Activated naive CD4-positive, alpha-beta T cell treated with Interleukin-2 at 50 U/mL for 16 hours (primary cell): Measurements from ENCODE around the gene VIT.

Experiments used
- DNase-seq: peaks from one replicate; pipeline ENCODE4 v3.0.0-alpha.2; 2020

The VIT gene

GRCh38 chr2:36773947-36774346 is 77.4 kb downstream of the VIT start:
- DNase-seq, result no peak

GRCh38 chr2:36775261-36775660 is 78.8 kb downstream of the VIT start:
- no peak for DNase-seq

- DNase-seq, result no peak
Measured at GRCh38 chr2:36775806-36776205, 79.3 kb downstream of the VIT start.

DNA sequence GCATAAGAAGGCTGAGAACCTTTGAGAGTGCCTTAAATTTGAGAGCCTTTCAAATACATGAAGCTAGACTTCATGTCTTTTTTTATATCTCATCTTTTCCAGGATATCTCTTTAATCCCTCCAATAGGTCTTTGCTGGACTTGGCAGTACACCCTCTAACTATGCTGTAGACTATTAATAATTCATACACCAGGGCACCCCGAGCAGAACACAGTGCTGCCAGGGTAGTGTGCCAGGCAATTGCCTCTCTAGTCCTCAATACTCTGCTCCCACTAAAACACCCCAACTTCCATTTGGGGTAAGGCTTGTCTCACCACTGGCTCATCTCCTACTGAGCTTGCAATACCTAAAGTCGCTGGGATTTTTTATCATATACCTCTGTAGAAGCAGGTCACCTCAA is 80.8 kb downstream of the VIT start:
- DNase-seq, result no peak

DNA sequence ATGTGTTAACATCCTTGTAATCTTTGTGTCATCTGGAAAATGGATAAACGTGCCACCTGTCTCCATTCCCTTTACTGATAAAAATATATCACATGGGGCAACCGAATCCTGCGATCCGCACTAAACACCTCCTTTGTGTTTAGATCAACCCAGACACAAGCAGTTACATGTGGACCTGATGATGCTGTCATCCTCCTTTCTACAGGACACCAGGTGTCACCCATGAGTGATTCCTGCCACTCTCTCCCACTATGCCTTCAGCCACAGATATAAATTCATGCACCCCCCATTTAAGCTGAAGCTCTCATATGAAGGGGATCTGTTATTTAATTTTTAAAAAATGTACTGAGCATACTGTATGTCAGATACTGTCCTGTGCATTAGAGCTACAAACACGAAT is 81.3 kb downstream of the VIT start:
- no peak for DNase-seq

- no peak for DNase-seq
Measured at GRCh38 chr2:36779462-36779861, 83.0 kb downstream of the VIT start.

DNA sequence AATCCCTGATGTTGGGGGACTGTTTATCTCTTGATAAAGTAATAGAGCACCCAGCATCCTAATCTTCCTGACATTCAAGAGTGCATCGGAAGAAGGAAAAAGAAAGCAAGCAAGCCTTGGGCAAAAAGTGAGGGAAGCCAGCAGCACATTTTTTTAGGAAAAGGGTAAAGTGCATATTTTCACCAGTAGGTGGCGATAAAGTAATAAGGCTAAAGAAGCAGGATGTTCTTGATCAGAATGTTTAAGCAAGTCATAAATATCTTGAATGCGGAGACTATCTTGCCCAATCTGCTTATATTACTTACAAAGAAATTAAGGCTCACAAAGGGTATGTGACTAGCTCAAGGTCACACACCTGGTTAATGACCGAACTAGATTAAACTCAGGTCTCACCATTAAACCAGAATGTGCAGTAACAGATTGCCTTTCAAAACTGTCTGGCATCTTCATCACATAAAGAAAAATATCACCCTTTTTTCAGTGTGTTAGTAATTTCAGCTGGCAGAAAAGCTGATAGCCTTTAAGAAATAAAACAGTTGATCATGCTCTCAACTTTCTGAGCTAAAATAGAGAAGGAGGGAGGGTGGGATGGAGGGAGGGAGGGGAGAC is 83.8 kb downstream of the VIT start:
- no peak for DNase-seq

GRCh38 chr2:36781907-36782720 is 85.6 kb downstream of the VIT start:
- no peak for DNase-seq

- no peak for DNase-seq
Measured at GRCh38 chr2:36783246-36783645, 86.7 kb downstream of the VIT start.

DNA sequence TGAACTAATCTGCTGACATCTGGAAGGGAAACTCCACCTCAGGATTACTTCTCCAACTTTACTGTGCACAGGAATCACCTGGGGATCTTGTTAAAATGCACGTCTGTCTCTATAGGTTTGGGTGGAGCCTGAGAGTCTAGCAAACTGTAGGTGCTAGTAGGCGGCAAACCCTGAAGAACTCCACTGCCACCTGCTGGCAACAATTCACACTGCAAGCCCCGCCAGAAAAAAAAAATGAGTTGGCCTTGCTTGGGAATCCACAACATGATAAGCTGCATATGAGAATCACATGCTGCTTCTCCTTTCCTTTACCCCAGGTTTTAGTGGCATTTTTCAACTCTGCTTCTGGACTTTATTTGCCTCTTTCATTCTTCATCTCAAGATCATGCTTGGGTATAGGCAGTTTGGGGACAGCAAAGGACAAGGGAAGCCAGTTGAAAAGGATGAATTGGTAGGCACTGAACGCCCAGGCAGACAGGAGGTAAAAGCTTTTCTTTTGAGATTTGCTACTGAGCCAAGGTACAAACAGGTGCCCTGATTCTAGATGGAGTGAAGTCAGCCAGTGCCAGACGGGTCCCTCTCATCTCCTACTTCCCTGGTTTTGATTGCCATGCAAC is 88.8 kb downstream of the VIT start:
- DNase-seq, result peak; percentile 72

- DNase-seq, result no peak
Measured at GRCh38 chr2:36789181-36789804, 92.8 kb downstream of the VIT start.

DNA sequence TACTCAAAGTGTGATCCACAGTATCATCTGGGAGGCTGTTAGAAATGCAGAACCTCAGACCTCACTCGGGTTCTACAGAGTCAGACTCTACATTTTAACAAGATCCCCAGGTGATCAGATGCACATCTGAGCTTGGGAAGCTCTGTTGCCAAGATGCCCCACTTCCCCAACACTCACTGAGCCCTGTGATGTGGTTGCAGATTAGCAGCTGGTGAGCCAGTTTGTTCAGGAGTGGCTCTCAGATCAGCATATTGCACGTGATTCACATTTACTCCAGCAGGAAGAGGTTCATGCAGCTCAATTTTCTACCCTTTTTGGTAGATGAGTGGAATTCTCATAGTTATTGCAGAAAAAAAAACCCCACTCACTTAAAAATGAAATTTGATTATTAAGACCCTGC is 96.4 kb downstream of the VIT start:
- DNase-seq, result no peak

DNA sequence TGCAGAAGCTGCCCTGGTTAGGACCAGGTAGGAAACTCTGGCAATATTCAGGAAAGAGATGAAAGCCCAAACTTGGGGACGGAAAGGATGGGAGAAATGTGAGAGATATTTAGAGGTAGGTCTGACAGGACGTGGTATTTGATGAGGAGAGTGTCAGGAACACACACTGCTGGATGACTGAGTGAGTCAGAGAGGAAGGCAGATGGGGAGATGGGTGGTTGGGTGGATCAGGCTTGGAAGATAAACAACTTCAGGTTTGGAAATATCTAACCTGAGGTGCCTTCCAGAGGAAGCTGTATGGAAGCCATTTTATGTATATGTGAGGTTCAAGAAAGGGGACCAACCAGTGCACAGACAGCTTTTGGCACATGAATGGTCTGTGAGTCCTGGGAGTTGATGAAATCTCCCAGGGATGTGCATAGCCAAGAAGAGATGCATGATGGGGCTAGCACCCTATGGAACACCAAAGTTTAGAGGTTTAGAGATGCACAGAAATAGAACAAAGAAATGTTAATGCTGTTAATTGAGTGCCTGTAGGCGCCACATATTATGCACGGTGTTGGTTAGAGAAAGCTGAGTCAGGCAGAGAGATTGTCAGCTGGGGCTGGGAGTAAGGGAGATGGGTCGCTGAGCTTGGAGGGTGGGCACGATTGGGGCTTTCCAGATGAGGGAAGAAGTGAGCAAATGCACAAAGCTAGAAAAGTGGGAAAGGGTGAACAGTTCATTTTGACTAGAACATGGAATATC is 101.0 kb downstream of the VIT start:
- no peak for DNase-seq

GRCh38 chr2:36798724-36799123 is 102.2 kb downstream of the VIT start:
- DNase-seq, result no peak

GRCh38 chr2:36800381-36800780 is 103.9 kb downstream of the VIT start:
- DNase-seq, result peak; percentile 64

GRCh38 chr2:36801088-36801487 is 104.6 kb downstream of the VIT start:
- no peak for DNase-seq

DNA sequence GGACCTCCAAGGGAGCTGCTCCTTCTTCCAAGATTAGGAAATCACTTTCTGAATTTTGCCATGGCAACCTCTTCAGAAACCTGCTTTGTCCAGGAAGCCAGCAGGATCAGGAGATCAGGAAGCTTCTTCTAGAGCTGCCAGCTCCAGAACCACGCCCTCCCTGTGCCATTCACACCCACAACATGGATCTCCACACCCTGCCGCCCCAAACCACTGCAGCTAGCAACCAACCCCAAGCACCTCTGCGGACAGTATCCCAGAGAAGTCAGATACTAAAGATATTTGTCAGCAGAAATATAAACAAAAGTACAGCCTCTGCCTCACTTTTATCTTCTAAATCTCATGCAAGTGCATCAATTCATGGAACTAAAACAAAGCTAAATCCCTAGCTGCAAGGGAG is 106.4 kb downstream of the VIT start:
- DNase-seq, result no peak

GRCh38 chr2:36805635-36806224 is 109.2 kb downstream of the VIT start:
- DNase-seq, result no peak

DNA sequence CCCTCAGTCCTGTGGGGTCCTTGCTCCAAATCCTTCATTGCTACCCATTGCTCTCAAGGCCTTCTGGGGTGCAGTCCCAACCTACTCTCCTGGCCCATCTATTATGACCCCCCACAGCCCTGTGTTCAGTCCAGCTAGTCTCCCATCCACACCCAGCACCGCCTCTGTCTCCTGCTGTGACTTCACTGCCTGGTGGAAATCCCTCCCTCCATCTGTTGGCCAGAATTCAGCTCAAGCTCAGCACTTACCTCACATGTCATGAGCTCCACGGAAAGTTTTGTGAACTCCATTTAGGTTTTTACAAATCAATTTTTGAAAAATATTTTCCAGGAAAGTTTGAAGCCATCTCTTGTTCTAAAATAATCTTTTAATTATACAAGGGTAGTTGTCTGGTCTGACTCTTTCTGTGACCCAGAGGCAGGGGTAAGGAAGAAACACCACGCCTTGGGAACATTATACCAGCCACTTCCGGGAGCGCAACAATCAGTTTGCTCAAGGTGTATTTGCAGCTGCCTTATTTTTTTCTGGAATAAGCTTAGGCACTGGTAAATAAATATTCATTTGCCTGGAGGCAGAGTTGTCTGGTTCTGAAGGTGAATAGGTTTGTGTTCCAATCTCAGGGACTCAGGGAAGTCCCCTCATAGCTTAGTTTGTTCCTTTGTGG is 110.8 kb downstream of the VIT start:
- no peak for DNase-seq

DNA sequence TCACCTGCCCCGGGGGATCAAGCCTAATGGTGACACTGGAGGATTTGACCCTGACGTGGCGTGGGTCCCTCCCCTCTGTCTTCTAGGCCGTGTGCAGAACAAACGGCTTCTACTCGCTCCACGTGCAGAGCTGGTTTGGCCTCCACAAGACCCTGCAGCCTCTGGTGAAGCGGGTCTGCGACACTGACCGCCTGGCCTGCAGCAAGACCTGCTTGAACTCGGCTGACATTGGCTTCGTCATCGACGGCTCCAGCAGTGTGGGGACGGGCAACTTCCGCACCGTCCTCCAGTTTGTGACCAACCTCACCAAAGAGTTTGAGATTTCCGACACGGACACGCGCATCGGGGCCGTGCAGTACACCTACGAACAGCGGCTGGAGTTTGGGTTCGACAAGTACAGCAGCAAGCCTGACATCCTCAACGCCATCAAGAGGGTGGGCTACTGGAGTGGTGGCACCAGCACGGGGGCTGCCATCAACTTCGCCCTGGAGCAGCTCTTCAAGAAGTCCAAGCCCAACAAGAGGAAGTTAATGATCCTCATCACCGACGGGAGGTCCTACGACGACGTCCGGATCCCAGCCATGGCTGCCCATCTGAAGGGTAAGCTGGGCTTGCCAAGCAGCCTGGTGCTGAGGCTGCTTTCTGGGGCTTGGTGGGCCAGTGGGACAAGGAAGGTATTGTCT is 112.0 kb downstream of the VIT start:
- no peak for DNase-seq

- DNase-seq, result no peak
Measured at GRCh38 chr2:36809069-36809445, 112.5 kb downstream of the VIT start.

DNA sequence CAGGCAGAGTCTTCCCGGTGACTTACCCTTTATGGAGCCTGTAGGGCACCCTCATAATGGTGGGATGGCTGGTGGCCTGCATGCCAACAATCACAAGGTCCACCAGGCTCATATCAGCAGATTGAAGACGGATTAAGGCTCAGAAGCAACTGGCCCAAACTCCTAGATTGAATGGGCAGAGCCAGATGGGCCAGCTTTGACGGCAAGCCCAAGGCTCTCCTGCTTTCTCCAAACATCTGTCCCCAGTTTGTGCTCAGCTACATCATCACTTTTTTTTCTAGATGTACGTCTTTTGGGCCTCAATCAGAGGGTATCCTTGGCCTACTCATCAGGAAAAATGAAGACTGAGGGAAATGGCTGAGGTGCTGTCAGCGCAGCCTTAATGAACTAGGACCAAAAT is 114.6 kb downstream of the VIT start:
- DNase-seq, result no peak
